ENCODE measurements around the gene DOCK1.

GRCh38 chr10:127326883-127327282, 421.7 kb downstream of the DOCK1 start:
- TF ChIP-seq, protein P1, sequence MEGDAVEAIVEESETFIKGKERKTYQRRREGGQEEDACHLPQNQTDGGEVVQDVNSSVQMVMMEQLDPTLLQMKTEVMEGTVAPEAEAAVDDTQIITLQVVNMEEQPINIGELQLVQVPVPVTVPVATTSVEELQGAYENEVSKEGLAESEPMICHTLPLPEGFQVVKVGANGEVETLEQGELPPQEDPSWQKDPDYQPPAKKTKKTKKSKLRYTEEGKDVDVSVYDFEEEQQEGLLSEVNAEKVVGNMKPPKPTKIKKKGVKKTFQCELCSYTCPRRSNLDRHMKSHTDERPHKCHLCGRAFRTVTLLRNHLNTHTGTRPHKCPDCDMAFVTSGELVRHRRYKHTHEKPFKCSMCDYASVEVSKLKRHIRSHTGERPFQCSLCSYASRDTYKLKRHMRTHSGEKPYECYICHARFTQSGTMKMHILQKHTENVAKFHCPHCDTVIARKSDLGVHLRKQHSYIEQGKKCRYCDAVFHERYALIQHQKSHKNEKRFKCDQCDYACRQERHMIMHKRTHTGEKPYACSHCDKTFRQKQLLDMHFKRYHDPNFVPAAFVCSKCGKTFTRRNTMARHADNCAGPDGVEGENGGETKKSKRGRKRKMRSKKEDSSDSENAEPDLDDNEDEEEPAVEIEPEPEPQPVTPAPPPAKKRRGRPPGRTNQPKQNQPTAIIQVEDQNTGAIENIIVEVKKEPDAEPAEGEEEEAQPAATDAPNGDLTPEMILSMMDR (IDR thresholded peaks at IDR 0.05 in 4 of 5, conservative IDR thresholded peaks at IDR 0.05 in 1 of 5): no peak
- no peak for TF ChIP-seq POLR2A (IDR thresholded peaks at IDR 0.05)

All from gastrocnemius medialis (tissue), 4 donors.